Neural progenitor cell (in vitro differentiated cells): ENCODE measurements around the gene UFL1. TPM values are rescaled to one million over a fixed set of nuclear protein-coding genes. Genes with fewer than 3 reads are reported as not detected.
"Not testable (repeated sequence)": the region's sequence is repeated elsewhere in the genome, so short reads cannot be mapped to it uniquely, and the experiment has no call there.

Source experiments
- DNase-seq: peaks from one replicate; pipeline ENCODE4 v3.0.0-alpha.2; 2016; ENCODE audit warnings: low spot score
- H2AFZ ChIP-seq: fragments of 200-600 bp; sonication (generic); replicated peaks from 2 replicates; pipeline ENCODE4 v1.6.1; 2016; ENCODE audit warnings: antibody characterized with exemption
- H3F3A ChIP-seq: fragments of 200-600 bp; sonication (generic); 2 replicates; pipeline ENCODE4 v1.6.1; 2016; ENCODE audit warnings: antibody characterized with exemption, low read depth
- H3K27ac ChIP-seq: fragments of 200-600 bp; sonication (generic); 2 replicates; pipeline ENCODE4 v1.5.1; 2016; ENCODE audit warnings: mild to moderate bottlenecking
- H3K27me3 ChIP-seq: fragments of 200-600 bp; sonication (generic); 2 replicates; pipeline ENCODE4 v1.6.1; 2016; ENCODE audit warnings: mild to moderate bottlenecking, moderate library complexity
- H3K36me3 ChIP-seq: fragments of 200-600 bp; sonication (generic); 2 replicates; pipeline ENCODE4 v1.5.1; 2016
- H3K4me1 ChIP-seq: fragments of 200-600 bp; sonication (generic); 2 replicates; pipeline ENCODE4 v1.6.1; 2016; ENCODE audit warnings: mixed run types
- H3K4me2 ChIP-seq: fragments of 200-600 bp; sonication (generic); 2 replicates; pipeline ENCODE4 v1.6.1; 2016
- H3K4me3 ChIP-seq: fragments of 200-600 bp; sonication (generic); 2 replicates; pipeline ENCODE4 v1.5.1; 2016
- H3K79me2 ChIP-seq: fragments of 200-600 bp; sonication (generic); 2 replicates; pipeline ENCODE4 v1.6.1; 2016; ENCODE audit warnings: low read depth
- H3K9ac ChIP-seq: fragments of 200-600 bp; sonication (generic); 2 replicates; pipeline ENCODE4 v1.6.1; 2016
- H3K9me3 ChIP-seq: fragments of 200-600 bp; sonication (generic); 2 replicates; pipeline ENCODE4 v1.5.1; 2016; ENCODE audit warnings: low read depth
- H4K20me1 ChIP-seq: fragments of 200-600 bp; sonication (generic); 2 replicates; pipeline ENCODE4 v1.6.1; 2016; ENCODE audit warnings: low read depth
- H3K27ac Mint-ChIP-seq: 3 replicates; pipeline ENCODE4 v1.8.0; 2021; ENCODE audit warnings: mixed read lengths
- H3K27me3 Mint-ChIP-seq: 2 replicates; pipeline ENCODE4 v1.8.0; 2022; ENCODE audit warnings: low read depth, mild to moderate bottlenecking, inconsistent platforms, moderate library complexity, mixed read lengths; ENCODE audit not compliant: insufficient read depth
- H3K36me3 Mint-ChIP-seq: 3 replicates; pipeline ENCODE4 v1.8.0; 2021; ENCODE audit warnings: mixed read lengths
- H3K4me1 Mint-ChIP-seq: 3 replicates; pipeline ENCODE4 v1.8.0; 2021; ENCODE audit warnings: mixed read lengths
- H3K4me3 Mint-ChIP-seq: 3 replicates; pipeline ENCODE4 v1.8.0; 2021; ENCODE audit warnings: mild to moderate bottlenecking, moderate library complexity, mixed read lengths
- H3K9me3 Mint-ChIP-seq: 3 replicates; pipeline ENCODE4 v1.8.0; 2020; ENCODE audit warnings: mixed read lengths
- EZH2 ChIP-seq: fragments of 200-600 bp; sonication (generic); IDR thresholded peaks from 2 replicates; pipeline ENCODE4 v1.6.1; 2017; ENCODE audit warnings: antibody characterized with exemption, mild to moderate bottlenecking, moderate library complexity
- EZH2phosphoT487 ChIP-seq: fragments of 200-600 bp; sonication (generic); IDR thresholded peaks from 2 replicates; pipeline ENCODE4 v1.6.1; 2017; ENCODE audit warnings: antibody characterized with exemption
- total RNA-seq: library from RNA; depleted of rRNA; stranded (reverse); fragments of >200 nt; gene quantifications from 2 replicates; pipeline ENCODE4 v1.2.3, GENCODE V29; 2015; ENCODE audit warnings: low replicate concordance
- TF ChIP-seq, protein P1 (sequence below): fragments of 200-600 bp; sonication (generic); IDR thresholded peaks from 2 replicates; pipeline ENCODE4 v1.5.1; 2017; ENCODE audit warnings: antibody characterized with exemption, mild to moderate bottlenecking

Gene UFL1
- total RNA-seq, 1 donor from 2014 or later: 38.2 TPM

DNA sequence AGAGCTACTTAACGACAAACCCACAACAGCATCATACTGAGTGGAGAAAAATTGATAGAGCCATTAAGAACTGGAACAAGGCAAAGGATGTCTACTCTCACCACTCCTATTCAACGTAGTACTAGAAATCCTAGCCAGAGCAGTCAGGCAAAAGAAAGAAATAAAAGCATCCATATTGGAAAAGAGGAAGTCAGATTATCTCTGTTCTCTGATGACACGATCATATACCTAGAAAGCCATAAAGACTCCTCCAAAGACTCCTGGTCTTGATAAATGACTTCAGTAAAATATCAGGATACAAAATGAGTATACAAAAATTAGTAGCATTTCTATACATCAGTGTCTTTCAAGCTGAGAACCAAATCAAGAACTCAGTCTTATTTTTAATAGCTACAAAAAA lies 24.3 kb downstream of the UFL1 start:
- Mint-ChIP-seq H3K9me3 (no peaks in the 10 kb centered on the region), H3K27ac (no peak overlapping the region), H3K27me3 (no peaks in the 10 kb centered on the region), H3K36me3 (peaks cover 24% of the 10 kb centered on the region), H3K4me3 (no peak overlapping the region), H3K4me1 (no peaks in the 10 kb centered on the region)
- Histone ChIP-seq H3K4me3 (no peak overlapping the region), H3F3A (no peaks in the 10 kb centered on the region), H3K27ac (no peak overlapping the region), H2AFZ (no peak overlapping the region), H4K20me1 (no peaks in the 10 kb centered on the region), H3K9me3 (no peaks in the 10 kb centered on the region), H3K4me1 (no peaks in the 10 kb centered on the region), H3K9ac (no peak overlapping the region), H3K4me2 (no peak overlapping the region), H3K79me2 (no peaks in the 10 kb centered on the region), H3K27me3 (no peaks in the 10 kb centered on the region), H3K36me3 (peaks cover 17% of the 10 kb centered on the region)
- no peak for DNase-seq
- TF ChIP-seq, protein P1, sequence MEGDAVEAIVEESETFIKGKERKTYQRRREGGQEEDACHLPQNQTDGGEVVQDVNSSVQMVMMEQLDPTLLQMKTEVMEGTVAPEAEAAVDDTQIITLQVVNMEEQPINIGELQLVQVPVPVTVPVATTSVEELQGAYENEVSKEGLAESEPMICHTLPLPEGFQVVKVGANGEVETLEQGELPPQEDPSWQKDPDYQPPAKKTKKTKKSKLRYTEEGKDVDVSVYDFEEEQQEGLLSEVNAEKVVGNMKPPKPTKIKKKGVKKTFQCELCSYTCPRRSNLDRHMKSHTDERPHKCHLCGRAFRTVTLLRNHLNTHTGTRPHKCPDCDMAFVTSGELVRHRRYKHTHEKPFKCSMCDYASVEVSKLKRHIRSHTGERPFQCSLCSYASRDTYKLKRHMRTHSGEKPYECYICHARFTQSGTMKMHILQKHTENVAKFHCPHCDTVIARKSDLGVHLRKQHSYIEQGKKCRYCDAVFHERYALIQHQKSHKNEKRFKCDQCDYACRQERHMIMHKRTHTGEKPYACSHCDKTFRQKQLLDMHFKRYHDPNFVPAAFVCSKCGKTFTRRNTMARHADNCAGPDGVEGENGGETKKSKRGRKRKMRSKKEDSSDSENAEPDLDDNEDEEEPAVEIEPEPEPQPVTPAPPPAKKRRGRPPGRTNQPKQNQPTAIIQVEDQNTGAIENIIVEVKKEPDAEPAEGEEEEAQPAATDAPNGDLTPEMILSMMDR: no peak
- TF ChIP-seq EZH2phosphoT487 (no peak), EZH2 (no peak)

DNA sequence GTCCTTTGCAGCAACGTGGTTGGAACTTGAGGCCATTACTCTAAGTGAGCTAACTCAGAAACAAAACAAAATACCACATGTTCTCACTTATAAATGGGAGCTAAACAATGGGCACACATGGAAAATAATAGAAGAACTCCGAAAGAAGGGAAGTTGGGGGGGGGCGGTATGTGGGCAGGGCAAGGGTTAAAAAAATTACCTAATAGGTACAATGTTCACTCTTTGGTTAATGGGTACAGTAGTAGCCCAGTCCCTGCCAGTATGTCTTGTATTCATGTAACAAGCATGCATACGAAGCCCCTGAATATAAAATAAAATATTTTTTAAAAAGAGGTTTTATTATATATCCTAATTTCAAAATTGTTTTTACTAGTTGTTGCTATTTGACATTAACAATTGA lies 26.0 kb downstream of the UFL1 start:
- H3K27ac Mint-ChIP-seq: no peak overlapping the region
- H3K4me3 Mint-ChIP-seq: no peak overlapping the region
- Histone ChIP-seq H3K4me2 (no peak overlapping the region), H3K4me1 (no peaks in the 10 kb centered on the region), H3K79me2 (no peaks in the 10 kb centered on the region), H4K20me1 (no peaks in the 10 kb centered on the region), H3K27ac (no peak overlapping the region), H3K36me3 (peaks cover 14% of the 10 kb centered on the region), H2AFZ (no peak overlapping the region), H3F3A (no peaks in the 10 kb centered on the region), H3K27me3 (no peaks in the 10 kb centered on the region), H3K9me3 (no peaks in the 10 kb centered on the region), H3K4me3 (no peak overlapping the region), H3K9ac (no peak overlapping the region)
- DNase-seq: no peak
- H3K9me3 Mint-ChIP-seq: no peaks in the 10 kb centered on the region
- H3K36me3 Mint-ChIP-seq: peaks cover 31% of the 10 kb centered on the region
- H3K4me1 Mint-ChIP-seq: no peaks in the 10 kb centered on the region
- TF ChIP-seq, protein P1: no peak
- TF ChIP-seq EZH2 (no peak), EZH2phosphoT487 (no peak)
- H3K27me3 Mint-ChIP-seq: no peaks in the 10 kb centered on the region

DNA sequence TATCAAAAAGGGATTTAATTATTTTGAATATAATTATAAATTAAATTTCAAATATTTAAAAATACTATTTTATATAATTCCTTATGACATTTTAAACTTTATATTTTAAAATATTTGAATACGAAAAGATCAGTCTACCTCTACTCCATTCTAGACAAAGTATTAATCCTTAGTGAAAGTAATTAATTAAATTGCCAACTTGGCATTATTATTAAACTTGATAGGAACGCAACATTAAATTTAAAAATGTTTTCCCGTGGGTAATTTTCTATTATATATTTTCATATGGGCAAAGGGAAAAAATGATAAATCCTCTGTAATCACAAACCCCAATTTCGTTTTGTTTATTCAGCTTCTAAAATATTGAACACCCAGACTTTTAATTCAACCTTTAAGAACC lies 33.0 kb downstream of the UFL1 start:
- Mint-ChIP-seq H3K27ac (no peak overlapping the region), H3K4me1 (no peaks in the 10 kb centered on the region), H3K36me3 (peaks cover 21% of the 10 kb centered on the region), H3K4me3 (no peak overlapping the region), H3K27me3 (peaks cover 2% of the 10 kb centered on the region), H3K9me3 (no peaks in the 10 kb centered on the region)
- Histone ChIP-seq H3K27me3 (no peaks in the 10 kb centered on the region), H3F3A (no peaks in the 10 kb centered on the region), H3K4me2 (no peak overlapping the region), H3K4me3 (no peak overlapping the region), H3K27ac (no peak overlapping the region), H3K36me3 (peaks cover 25% of the 10 kb centered on the region), H3K79me2 (no peaks in the 10 kb centered on the region), H3K9me3 (no peaks in the 10 kb centered on the region), H2AFZ (no peak overlapping the region), H3K4me1 (no peaks in the 10 kb centered on the region), H4K20me1 (no peaks in the 10 kb centered on the region), H3K9ac (no peak overlapping the region)
- TF ChIP-seq, protein P1: no peak
- TF ChIP-seq EZH2phosphoT487 (no peak), EZH2 (no peak)
- no peak for DNase-seq

DNA sequence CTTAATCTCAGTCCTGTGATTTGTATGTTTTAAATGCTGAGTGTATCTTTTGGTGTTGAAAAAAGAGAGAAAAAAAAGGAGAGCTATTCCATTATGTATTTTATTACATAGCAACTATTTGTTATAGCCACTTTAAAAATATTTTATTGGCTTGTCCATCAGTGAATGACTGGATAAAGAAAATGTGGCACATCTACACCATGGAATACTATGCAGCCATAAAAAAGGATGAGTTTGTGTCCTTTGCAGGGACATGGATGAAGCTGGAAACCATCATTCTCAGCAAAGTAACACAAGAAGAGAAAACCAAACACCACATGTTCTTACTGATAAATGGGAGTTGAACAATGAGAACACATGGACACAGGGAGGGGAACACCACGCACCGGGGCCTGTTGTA lies 38.1 kb downstream of the UFL1 start:
- not testable (repeated sequence) for H3K9ac ChIP-seq, H3K9me3 Mint-ChIP-seq, H3K27ac ChIP-seq, H3K4me3 Mint-ChIP-seq, H3K4me1 Mint-ChIP-seq, H3K79me2 ChIP-seq, H3K9me3 ChIP-seq, H2AFZ ChIP-seq, H3K36me3 ChIP-seq, H3K4me2 ChIP-seq, H4K20me1 ChIP-seq, H3K27me3 ChIP-seq, H3K4me3 ChIP-seq, H3K27ac Mint-ChIP-seq, H3F3A ChIP-seq, H3K27me3 Mint-ChIP-seq, H3K4me1 ChIP-seq, DNase-seq
- H3K36me3 Mint-ChIP-seq: peaks cover 13% of the 10 kb centered on the region
